ENCODE results near the gene MYT1. TPM values are rescaled to one million over a fixed set of nuclear protein-coding genes. Genes with fewer than 3 reads are reported as not detected.

The MYT1 gene
- polyA plus RNA-seq, 3 donors: not detected

- Histone ChIP-seq H3K27me3 (ENCODE audit: control insufficient read depth in 2 of 2, insufficient read depth in 2 of 2, low read length in 2 of 2) (no peaks in the 10 kb centered on the region), H3K9me3 (replicated peaks in 1 of 2; ENCODE audit: control insufficient read depth in 1 of 2, insufficient read depth in 1 of 2, low read length in 2 of 2) (no peaks in the 10 kb centered on the region), H3K4me2 (replicated peaks; ENCODE audit: extremely low read depth, low read length, poor library complexity, severe bottlenecking) (no peak overlapping the region), H3K36me3 (replicated peaks in 1 of 2; ENCODE audit: control insufficient read depth in 1 of 2, insufficient read depth in 2 of 2, low read length in 2 of 2) (no peaks in the 10 kb centered on the region), H2AFZ (ENCODE audit: insufficient read depth, low read depth, low read length, poor library complexity, severe bottlenecking) (no peak overlapping the region), H3K9ac (ENCODE audit: insufficient read depth, low read length, poor library complexity, severe bottlenecking) (no peak overlapping the region), H3K27ac (ENCODE audit: low read depth in 1 of 2, low read length in 2 of 2) (no peak overlapping the region), H4K20me1 (ENCODE audit: insufficient read depth, low read length) (no peaks in the 10 kb centered on the region), H3K4me3 (replicated peaks in 1 of 3; ENCODE audit: low read depth in 2 of 3, low read length in 3 of 3) (no peak overlapping the region), H3K4me1 (ENCODE audit: control insufficient read depth in 1 of 2, insufficient read depth in 2 of 2, low read length in 2 of 2) (no peaks in the 10 kb centered on the region), H3K79me2 (ENCODE audit: insufficient read depth, low read length) (no peaks in the 10 kb centered on the region)
- Mint-ChIP-seq H3K9me3 (peaks cover 0 to 3% (median 0%) of the 10 kb centered on the region in 7 donors), H3K4me3 (no peak overlapping the region), H3K4me1 (peaks cover 5% of the 10 kb centered on the region), H3K27me3 (ENCODE audit: low read depth in 3 of 3) (peaks cover 0 to 3% (median 0%) of the 10 kb centered on the region in 3 donors), H3K27ac (no peak overlapping the region), H3K36me3 (no peaks in the 10 kb centered on the region)
- intact Hi-C loops (cut with micrococcal nuclease): no loop called here
- 97% methylated on average over 6 of the region's 8 CpGs for WGBS (ENCODE audit: insufficient coverage)
- DNase-seq: no peak
- no peak for TF ChIP-seq CTCF (IDR thresholded peaks at IDR 0.05)
Measured at GRCh38 chr20:64229507-64230061, 65.3 kb downstream of the MYT1 start.

GRCh38 chr20:64230461-64231145 is 66.4 kb downstream of the MYT1 start:
- Histone ChIP-seq H3K27me3 (ENCODE audit: control insufficient read depth in 2 of 2, insufficient read depth in 2 of 2, low read length in 2 of 2) (no peaks in the 10 kb centered on the region), H3K4me2 (replicated peaks; ENCODE audit: extremely low read depth, low read length, poor library complexity, severe bottlenecking) (no peak overlapping the region), H3K9ac (ENCODE audit: insufficient read depth, low read length, poor library complexity, severe bottlenecking) (no peak overlapping the region), H3K79me2 (ENCODE audit: insufficient read depth, low read length) (no peaks in the 10 kb centered on the region), H3K9me3 (replicated peaks in 1 of 2; ENCODE audit: control insufficient read depth in 1 of 2, insufficient read depth in 1 of 2, low read length in 2 of 2) (no peaks in the 10 kb centered on the region), H3K4me1 (ENCODE audit: control insufficient read depth in 1 of 2, insufficient read depth in 2 of 2, low read length in 2 of 2) (no peaks in the 10 kb centered on the region), H4K20me1 (ENCODE audit: insufficient read depth, low read length) (no peaks in the 10 kb centered on the region), H3K36me3 (replicated peaks in 1 of 2; ENCODE audit: control insufficient read depth in 1 of 2, insufficient read depth in 2 of 2, low read length in 2 of 2) (no peaks in the 10 kb centered on the region), H2AFZ (ENCODE audit: insufficient read depth, low read depth, low read length, poor library complexity, severe bottlenecking) (no peak overlapping the region), H3K4me3 (replicated peaks in 1 of 3; ENCODE audit: low read depth in 2 of 3, low read length in 3 of 3) (no peak overlapping the region), H3K27ac (ENCODE audit: low read depth in 1 of 2, low read length in 2 of 2) (no peak overlapping the region)
- no peak for DNase-seq
- intact Hi-C loops (cut with micrococcal nuclease): no loop called here
- Mint-ChIP-seq H3K9me3 (peaks cover 0 to 6% (median 2%) of the 10 kb centered on the region in 7 donors), H3K4me3 (no peak overlapping the region), H3K4me1 (peaks cover 5% of the 10 kb centered on the region), H3K27ac (no peak overlapping the region), H3K36me3 (no peaks in the 10 kb centered on the region), H3K27me3 (ENCODE audit: low read depth in 3 of 3) (peaks cover 0 to 3% (median 0%) of the 10 kb centered on the region in 3 donors)
- no peak for TF ChIP-seq CTCF (IDR thresholded peaks at IDR 0.05)
- 86% methylated on average over 19 of the region's 22 CpGs for WGBS (ENCODE audit: insufficient coverage)

Measured in CD14-positive monocyte (primary cell).